ENCODE measurements around the gene USP7. TPM values are rescaled to one million over a fixed set of nuclear protein-coding genes. Genes with fewer than 3 reads are reported as not detected.
A peak's percentile ranks its signal among the peaks of the same experiment; 100 is the strongest.

The USP7 gene
- total RNA-seq, 1 donor from 2014 or later = 159 TPM

GRCh38 chr16:8928467-8928957 lies 35.2 kb downstream of the USP7 start:
- Mint-ChIP-seq H3K36me3 (ENCODE audit: insufficient read depth) (peaks cover 24% of the 10 kb centered on the region), H3K27me3 (no peaks in the 10 kb centered on the region), H3K4me3 (ENCODE audit: low read depth) (no peak overlapping the region), H3K9me3 (ENCODE audit: low read depth) (no peaks in the 10 kb centered on the region), H3K4me1 (ENCODE audit: low read depth) (peaks cover 9% of the 10 kb centered on the region), H3K27ac (no peak overlapping the region)
- DNase-seq (ENCODE audit: low spot score, unreplicated experiment) = no peak
- no peak for TF ChIP-seq CTCF (IDR thresholded peaks at IDR 0.05; ENCODE audit: unreplicated experiment)

GRCh38 chr16:8926827-8927226 lies 36.9 kb downstream of the USP7 start:
- no peak for TF ChIP-seq CTCF (IDR thresholded peaks at IDR 0.05; ENCODE audit: unreplicated experiment)
- H3K9me3 Mint-ChIP-seq (ENCODE audit: low read depth) = no peaks in the 10 kb centered on the region
- no peak overlapping the region for H3K27ac Mint-ChIP-seq
- H3K36me3 Mint-ChIP-seq (ENCODE audit: insufficient read depth) = peaks cover 25% of the 10 kb centered on the region
- peaks cover 8% of the 10 kb centered on the region for H3K4me1 Mint-ChIP-seq (ENCODE audit: low read depth)
- no peaks in the 10 kb centered on the region for H3K27me3 Mint-ChIP-seq
- no peak overlapping the region for H3K4me3 Mint-ChIP-seq (ENCODE audit: low read depth)
- no peak for DNase-seq (ENCODE audit: low spot score, unreplicated experiment)

- no peaks in the 10 kb centered on the region for H3K27me3 Mint-ChIP-seq
- H3K27ac Mint-ChIP-seq = peak overlapping the region; percentile 29
- no peak for TF ChIP-seq CTCF (IDR thresholded peaks at IDR 0.05; ENCODE audit: unreplicated experiment)
- peaks cover 6% of the 10 kb centered on the region for H3K4me1 Mint-ChIP-seq (ENCODE audit: low read depth)
- DNase-seq (ENCODE audit: low spot score, unreplicated experiment) = no peak
- H3K9me3 Mint-ChIP-seq (ENCODE audit: low read depth) = no peaks in the 10 kb centered on the region
- no peak overlapping the region for H3K4me3 Mint-ChIP-seq (ENCODE audit: low read depth)
- H3K36me3 Mint-ChIP-seq (ENCODE audit: insufficient read depth) = peaks cover 28% of the 10 kb centered on the region
Observed at GRCh38 chr16:8925455-8925854, 38.3 kb downstream of the USP7 start.

- no peak for DNase-seq (ENCODE audit: low spot score, unreplicated experiment)
- H3K27ac Mint-ChIP-seq = peak overlapping the region; percentile 65
- no peaks in the 10 kb centered on the region for H3K9me3 Mint-ChIP-seq (ENCODE audit: low read depth)
- peaks cover 5% of the 10 kb centered on the region for H3K4me1 Mint-ChIP-seq (ENCODE audit: low read depth)
- peaks cover 31% of the 10 kb centered on the region for H3K36me3 Mint-ChIP-seq (ENCODE audit: insufficient read depth)
- no peak overlapping the region for H3K4me3 Mint-ChIP-seq (ENCODE audit: low read depth)
- TF ChIP-seq CTCF (IDR thresholded peaks at IDR 0.05; ENCODE audit: unreplicated experiment) = no peak
- no peaks in the 10 kb centered on the region for H3K27me3 Mint-ChIP-seq
Observed at GRCh38 chr16:8924214-8924613, 39.5 kb downstream of the USP7 start.

- DNase-seq (ENCODE audit: low spot score, unreplicated experiment) = no peak
- Mint-ChIP-seq H3K9me3 (ENCODE audit: low read depth) (no peaks in the 10 kb centered on the region), H3K36me3 (ENCODE audit: insufficient read depth) (peaks cover 33% of the 10 kb centered on the region), H3K27ac (no peak overlapping the region), H3K27me3 (no peaks in the 10 kb centered on the region), H3K4me1 (ENCODE audit: low read depth) (peaks cover 3% of the 10 kb centered on the region), H3K4me3 (ENCODE audit: low read depth) (no peak overlapping the region)
- no peak for TF ChIP-seq CTCF (IDR thresholded peaks at IDR 0.05; ENCODE audit: unreplicated experiment)
Observed at GRCh38 chr16:8923199-8923598, 40.5 kb downstream of the USP7 start.

All from progenitor cell of endocrine pancreas (in vitro differentiated cells).